Vagina (tissue), 2 donors: Measurements from ENCODE around the gene OPRL1. TPM values are rescaled to one million over a fixed set of nuclear protein-coding genes. Genes with fewer than 3 reads are reported as not detected.

Source experiments
- DNase-seq, 2 donors: peaks; one replicate each; pipeline ENCODE4 v3.0.0-alpha.2; 2017; ENCODE audit errors: extremely low spot score in 2 of 2
- H3K27ac ChIP-seq: fragments of 200-600 bp; sonication (generic); one replicate; pipeline ENCODE4 v1.5.1; 2019
- H3K27me3 ChIP-seq: fragments of 200-600 bp; sonication (generic); one replicate; pipeline ENCODE4 v1.5.1; 2019
- H3K36me3 ChIP-seq, 2 donors: fragments of 200-600 bp; sonication (generic); one replicate each; pipeline ENCODE4 v1.5.1; 2017 to 2019
- H3K4me1 ChIP-seq: fragments of 200-600 bp; sonication (generic); one replicate; pipeline ENCODE4 v1.5.1; 2019
- H3K4me3 ChIP-seq, 2 donors: fragments of 200-600 bp; sonication (generic); 1 replicate in 1 of 2; 2 replicates in 1 of 2; pipeline ENCODE4 v1.5.1; 2016 to 2019
- H3K9me3 ChIP-seq: fragments of 200-600 bp; sonication (generic); one replicate; pipeline ENCODE4 v1.5.1; 2019
- POLR2A ChIP-seq, 2 donors: fragments of 450-650 bp; IDR thresholded peaks; one replicate each; pipeline ENCODE4 v1.6.1; 2017; ENCODE audit warnings: antibody characterized with exemption in 2 of 2, mild to moderate bottlenecking in 2 of 2, moderate library complexity in 2 of 2
- POLR2AphosphoS5 ChIP-seq, 2 donors: sonication (generic); formaldehyde crosslinking; IDR thresholded peaks; one replicate each; pipeline ENCODE4 v1.9.0; 2017; ENCODE audit warnings: antibody characterized with exemption in 2 of 2, mild to moderate bottlenecking in 2 of 2, low read depth in 1 of 2; ENCODE audit not compliant: insufficient read depth in 1 of 2
- intact Hi-C: fragments of 100-400 bp; cut with DNase I; formaldehyde crosslinking; loops from one replicate; pipeline ENCODE4 v1.15.1; 2023
- total RNA-seq: library from RNA; depleted of rRNA; stranded (reverse); fragments of >200 nt; gene quantifications from one replicate; pipeline ENCODE4 v1.2.3, GENCODE V29; 2016
- TF ChIP-seq, protein P1 (sequence below), 3 experiments: fragments of 450-650 bp in 2 of 3; fragments of 200-600 bp in 1 of 3; sonication (generic) in 1 of 3; IDR thresholded peaks; one replicate each; pipeline ENCODE4 v1.5.1; 2017 to 2019; ENCODE audit warnings: antibody characterized with exemption in 3 of 3, mild to moderate bottlenecking in 2 of 3, moderate library complexity in 2 of 3

OPRL1 gene
- total RNA-seq, 1 donor from 2014 or later = 1.5 TPM

- Histone ChIP-seq H3K27ac (no peak overlapping the region), H3K36me3 (no peaks in the 10 kb centered on the region), H3K9me3 (no peaks in the 10 kb centered on the region), H3K4me3 (no peak overlapping the region), H3K4me1 (peaks cover 10% of the 10 kb centered on the region), H3K27me3 (peaks cover 9% of the 10 kb centered on the region)
- DNase-seq = no peak
- TF ChIP-seq POLR2A (IDR thresholded peaks at IDR 0.05) (no peak), POLR2AphosphoS5 (IDR thresholded peaks at IDR 0.05; ENCODE audit: insufficient read depth in 1 of 2, low read depth in 1 of 2) (no peak)
- TF ChIP-seq, protein P1, sequence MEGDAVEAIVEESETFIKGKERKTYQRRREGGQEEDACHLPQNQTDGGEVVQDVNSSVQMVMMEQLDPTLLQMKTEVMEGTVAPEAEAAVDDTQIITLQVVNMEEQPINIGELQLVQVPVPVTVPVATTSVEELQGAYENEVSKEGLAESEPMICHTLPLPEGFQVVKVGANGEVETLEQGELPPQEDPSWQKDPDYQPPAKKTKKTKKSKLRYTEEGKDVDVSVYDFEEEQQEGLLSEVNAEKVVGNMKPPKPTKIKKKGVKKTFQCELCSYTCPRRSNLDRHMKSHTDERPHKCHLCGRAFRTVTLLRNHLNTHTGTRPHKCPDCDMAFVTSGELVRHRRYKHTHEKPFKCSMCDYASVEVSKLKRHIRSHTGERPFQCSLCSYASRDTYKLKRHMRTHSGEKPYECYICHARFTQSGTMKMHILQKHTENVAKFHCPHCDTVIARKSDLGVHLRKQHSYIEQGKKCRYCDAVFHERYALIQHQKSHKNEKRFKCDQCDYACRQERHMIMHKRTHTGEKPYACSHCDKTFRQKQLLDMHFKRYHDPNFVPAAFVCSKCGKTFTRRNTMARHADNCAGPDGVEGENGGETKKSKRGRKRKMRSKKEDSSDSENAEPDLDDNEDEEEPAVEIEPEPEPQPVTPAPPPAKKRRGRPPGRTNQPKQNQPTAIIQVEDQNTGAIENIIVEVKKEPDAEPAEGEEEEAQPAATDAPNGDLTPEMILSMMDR (IDR thresholded peaks at IDR 0.05) = no peak
- intact Hi-C loops = no loop called here
Measured at GRCh38 chr20:64104667-64105451, 25.0 kb downstream of the OPRL1 start.

- Histone ChIP-seq H3K36me3 (no peaks in the 10 kb centered on the region), H3K4me1 (peaks cover 10% of the 10 kb centered on the region), H3K4me3 (no peak overlapping the region), H3K27ac (no peak overlapping the region), H3K27me3 (peaks cover 9% of the 10 kb centered on the region), H3K9me3 (no peaks in the 10 kb centered on the region)
- TF ChIP-seq POLR2AphosphoS5 (IDR thresholded peaks at IDR 0.05; ENCODE audit: insufficient read depth in 1 of 2, low read depth in 1 of 2) (no peak), POLR2A (IDR thresholded peaks at IDR 0.05) (no peak)
- TF ChIP-seq, protein P1 (IDR thresholded peaks at IDR 0.05) = no peak
- DNase-seq = no peak
- intact Hi-C loops = no loop called here
Measured at GRCh38 chr20:64105846-64106434, 26.1 kb downstream of the OPRL1 start.

- intact Hi-C loops = no loop called here
- Histone ChIP-seq H3K27me3 (peaks cover 9% of the 10 kb centered on the region), H3K4me3 (no peak overlapping the region), H3K4me1 (peaks cover 10% of the 10 kb centered on the region), H3K9me3 (no peaks in the 10 kb centered on the region), H3K27ac (no peak overlapping the region), H3K36me3 (no peaks in the 10 kb centered on the region)
- no peak for TF ChIP-seq POLR2AphosphoS5 (IDR thresholded peaks at IDR 0.05; ENCODE audit: insufficient read depth in 1 of 2, low read depth in 1 of 2)
- TF ChIP-seq, protein P1 (IDR thresholded peaks at IDR 0.05) = no peak
- no peak for TF ChIP-seq POLR2A (IDR thresholded peaks at IDR 0.05)
- DNase-seq = no peak
Measured at GRCh38 chr20:64106435-64106961, 26.6 kb downstream of the OPRL1 start.

DNA sequence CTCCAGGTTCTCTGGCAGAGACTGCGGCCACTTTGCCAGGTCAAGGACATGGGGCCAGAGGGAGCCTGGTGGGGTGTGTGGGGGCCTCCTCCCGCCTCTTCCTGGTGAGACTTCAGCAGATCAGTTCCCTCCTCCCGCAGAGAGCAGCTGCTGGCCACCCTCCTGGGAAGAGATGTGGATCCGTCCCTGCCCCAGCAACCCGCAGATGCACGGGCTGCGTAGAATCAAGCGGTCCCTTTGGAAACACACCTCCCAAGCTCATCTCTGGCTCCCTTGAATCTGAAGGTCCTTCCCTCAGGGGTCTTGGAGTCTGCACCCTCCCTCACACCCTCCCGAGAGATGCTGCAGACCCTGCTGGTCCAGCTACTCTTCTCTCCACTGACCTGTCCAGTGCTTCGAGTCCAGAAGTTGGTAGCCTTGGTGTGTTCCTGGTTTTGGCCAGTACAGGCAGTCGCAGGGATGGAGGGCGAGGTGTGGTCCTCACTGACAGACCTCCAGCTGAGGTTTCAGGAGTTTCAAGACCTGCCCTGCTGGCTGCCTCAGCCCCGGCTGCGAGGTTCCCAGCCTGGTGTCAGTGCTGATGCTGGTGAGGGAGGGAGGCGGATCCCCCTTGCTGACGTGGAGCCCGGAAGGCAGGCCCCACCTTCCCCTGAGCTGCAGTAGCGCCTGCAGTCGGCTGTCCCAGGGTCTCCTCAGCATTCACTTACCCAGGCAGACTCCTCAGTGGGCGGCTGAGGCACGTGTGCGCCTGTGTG is 27.3 kb downstream of the OPRL1 start, which contains the start of gene NPBWR2:
TSS of gene NPBWR2 (minus strand) at position 585 of the 755 bp plus-strand sequence. CDS start 734 bp downstream, outside the sequence.
- Histone ChIP-seq H3K4me3 (no peak within 1 kb of the TSS), H3K27me3 (peaks cover 4% of the 10 kb centered on the region), H3K27ac (no peak within 1 kb of the TSS), H3K9me3 (no peaks in the 10 kb centered on the region), H3K4me1 (peaks cover 5% of the 10 kb centered on the region), H3K36me3 (no peaks in the 10 kb centered on the region)
- no peak for DNase-seq
- TF ChIP-seq, protein P1 (IDR thresholded peaks at IDR 0.05) = no peak
- TF ChIP-seq POLR2A (IDR thresholded peaks at IDR 0.05) (no peak), POLR2AphosphoS5 (IDR thresholded peaks at IDR 0.05; ENCODE audit: insufficient read depth in 1 of 2, low read depth in 1 of 2) (no peak)
- intact Hi-C loops = no loop called here
